ENCODE data around the gene ETS1.

DNA sequence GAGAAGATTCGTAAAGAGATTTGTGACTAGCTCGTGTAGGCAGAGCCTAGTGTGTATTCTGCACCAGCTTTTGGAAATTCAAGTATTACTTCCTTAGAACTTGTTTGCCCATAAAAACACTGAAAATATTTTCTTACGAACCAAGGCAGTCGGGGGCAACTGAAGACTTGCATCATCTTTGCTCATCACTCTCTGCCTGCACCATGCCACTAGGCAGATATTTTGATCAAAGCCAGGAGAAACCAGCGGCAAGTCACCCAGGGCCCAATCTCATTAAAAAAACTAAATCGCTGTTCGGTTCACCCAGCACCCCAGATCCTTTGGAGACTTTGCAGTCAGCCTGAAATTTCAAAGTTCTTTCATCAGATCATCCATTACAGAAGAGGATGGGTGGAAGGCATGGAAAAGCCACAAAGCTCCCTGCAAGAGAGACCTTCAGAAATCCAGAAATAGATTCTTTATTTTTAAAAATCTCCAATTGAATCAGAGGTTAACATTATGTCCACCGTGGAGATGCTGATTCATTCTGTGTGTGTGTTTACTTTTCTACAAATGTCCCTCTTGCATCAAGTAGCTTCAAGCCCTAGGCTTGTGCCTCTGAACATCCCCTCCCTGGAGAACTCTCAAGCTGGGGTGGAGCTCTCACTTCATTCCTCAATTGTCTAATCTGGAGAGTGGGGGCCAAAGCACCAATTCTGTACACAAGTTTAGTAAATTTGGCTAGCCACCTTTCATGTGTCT lies 78.4 kb downstream of the ETS1 start:
- TF ChIP-seq EZH2 (IDR thresholded peaks at IDR 0.05; ENCODE audit: low read length) (no peak), CTCF (optimal IDR thresholded peaks at IDR 0.05 in 1 of 3, IDR thresholded peaks at IDR 0.05 in 1 of 3, conservative IDR thresholded peaks at IDR 0.05 in 1 of 3; ENCODE audit: extremely low read depth in 1 of 3, insufficient read depth in 2 of 3, low read length in 3 of 3) (no peak)

Measured in keratinocyte (primary cell).